Common myeloid progenitor, CD34-positive (primary cell): ENCODE data around the gene DRAM1.

Source experiments
- CTCF ChIA-PET: fragments of 350-600 bp; sonication (Branson Sonifier 250); formaldehyde crosslinking; loops from one replicate; lab custom pipeline; 2021; ENCODE audit warnings: antibody characterized with exemption; lab: Charles Lee
- POLR2A ChIA-PET: fragments of 350-600 bp; sonication (Branson Sonifier 250); formaldehyde crosslinking; loops from one replicate; lab custom pipeline; 2021; ENCODE audit warnings: antibody characterized with exemption; lab: Charles Lee
- DNase-seq, 3 donors: peaks; one replicate each; pipeline versions ENCODE4 v3.0.0 to v3.0.0-alpha.2; 2013
- H3K27ac ChIP-seq, 2 experiments: 1 replicate in 1 of 2; 2 replicates in 1 of 2; pipeline ENCODE4 v1.7.0; 2013; ENCODE audit warnings: inconsistent platforms in 2 of 2, low read length in 2 of 2, mild to moderate bottlenecking in 2 of 2, low read depth in 1 of 2, moderate library complexity in 1 of 2; ENCODE audit not compliant: severe bottlenecking in 2 of 2, insufficient read depth in 1 of 2, poor library complexity in 1 of 2
- H3K27me3 ChIP-seq, 5 experiments: replicated peaks in 2 of 5; 1 replicate in 3 of 5; 2 replicates in 2 of 5; pipeline versions ENCODE4 v1.6.1 to v1.7.0; 2013; ENCODE audit warnings: low read length in 4 of 5, mild to moderate bottlenecking in 2 of 5, moderate library complexity in 2 of 5, inconsistent platforms in 1 of 5; ENCODE audit not compliant: insufficient read depth in 5 of 5, control insufficient read depth in 4 of 5
- H3K36me3 ChIP-seq, 4 experiments: 1 replicate in 2 of 4; 2 replicates in 2 of 4; pipeline versions ENCODE4 v1.6.1 to v1.7.0; 2013; ENCODE audit warnings: low read length in 3 of 4, control low read depth in 1 of 4, mild to moderate bottlenecking in 1 of 4; ENCODE audit not compliant: control insufficient read depth in 4 of 4, insufficient read depth in 4 of 4
- H3K4me1 ChIP-seq, 4 experiments: 1 replicate in 3 of 4; 2 replicates in 1 of 4; pipeline versions ENCODE4 v1.6.1 to v1.7.1; 2013; ENCODE audit warnings: low read length in 3 of 4, mild to moderate bottlenecking in 3 of 4, control low read depth in 1 of 4, inconsistent platforms in 1 of 4, moderate library complexity in 1 of 4; ENCODE audit not compliant: control insufficient read depth in 4 of 4, insufficient read depth in 4 of 4; ENCODE audit errors: control extremely low read depth in 1 of 4
- H3K4me3 ChIP-seq, 7 experiments: 1 replicate in 4 of 7; 2 replicates in 3 of 7; pipeline versions ENCODE4 v1.5.1 to v1.7.0; 2013; ENCODE audit warnings: mild to moderate bottlenecking in 7 of 7, low read length in 6 of 7, moderate library complexity in 6 of 7, inconsistent platforms in 2 of 7, low read depth in 2 of 7, control low read depth in 1 of 7; ENCODE audit not compliant: insufficient read depth in 4 of 7, control insufficient read depth in 1 of 7; ENCODE audit errors: extremely low read depth in 1 of 7
- H3K9me3 ChIP-seq, 5 experiments: 1 replicate in 4 of 5; 2 replicates in 1 of 5; pipeline versions ENCODE4 v1.6.1 to v1.7.1; 2013; ENCODE audit warnings: low read length in 4 of 5, mild to moderate bottlenecking in 2 of 5, inconsistent platforms in 1 of 5, low read depth in 1 of 5, moderate library complexity in 1 of 5; ENCODE audit not compliant: control insufficient read depth in 4 of 5, insufficient read depth in 2 of 5; ENCODE audit errors: control extremely low read depth in 1 of 5
- WGBS: methylation state at CpG from one replicate; pipeline ENCODE4 v1.1.5; 2013; ENCODE audit not compliant: insufficient coverage; 5-methylcytosine and 5-hydroxymethylcytosine counted together

The DRAM1 gene

GRCh38 chr12:101925935-101926334 lies 48.6 kb downstream of the DRAM1 start:
- POLR2A ChIA-PET: no interaction called here
- no peak overlapping the region for H3K27ac ChIP-seq

DNA sequence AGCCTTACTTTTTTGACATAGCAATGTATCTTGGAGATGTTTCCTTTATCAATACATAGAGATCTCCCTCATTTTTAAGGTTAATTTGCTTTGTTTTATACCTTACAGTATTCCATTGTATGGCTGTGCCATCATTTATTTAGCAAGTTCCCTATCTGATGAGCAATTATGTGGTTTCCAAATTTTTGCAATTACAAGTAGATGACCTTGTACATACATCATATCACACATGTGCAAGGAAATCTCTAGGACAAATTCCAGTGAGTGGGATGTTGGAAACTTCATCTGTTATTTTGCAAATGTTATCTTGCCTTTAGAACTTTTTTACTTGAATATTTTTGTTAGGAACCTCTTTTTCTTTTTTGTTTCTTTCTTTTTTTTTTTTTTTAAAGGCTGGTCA lies 49.7 kb downstream of the DRAM1 start:
- peaks cover 0 to 6% (median 0%) of the 10 kb centered on the region in 5 experiments for H3K9me3 ChIP-seq
- H3K27me3 ChIP-seq: no peaks in the 10 kb centered on the region
- ChIA-PET CTCF (interaction anchor here (0.7 kb wide), 1 partner anchor 161 kb away, joined by 3 read pairs; no protein-coding TSS in a partner anchor), POLR2A (no interaction called here)
- peaks cover 0 to 12% (median under 1%) of the 10 kb centered on the region in 4 experiments for H3K36me3 ChIP-seq
- H3K4me1 ChIP-seq: peaks cover 0 to 13% (median 7%) of the 10 kb centered on the region in 4 experiments
- no peak overlapping the region for H3K4me3 ChIP-seq
- H3K27ac ChIP-seq: no peak overlapping the region
- no peak for DNase-seq

More at GRCh38 chr12:101925935-101926334, 48.6 kb downstream of the DRAM1 start:
- CTCF ChIA-PET: no interaction called here
- no peak overlapping the region for H3K4me3 ChIP-seq
- H3K36me3 ChIP-seq: peaks cover 0 to 20% (median 2%) of the 10 kb centered on the region in 4 experiments
- peaks cover 0 to 6% (median 0%) of the 10 kb centered on the region in 5 experiments for H3K9me3 ChIP-seq
- 75% methylated on average over 4 of the region's 6 CpGs for WGBS
- peak in 2 of 3 donors; percentile 44 to 52 for DNase-seq
- peaks cover 0 to 10% (median 6%) of the 10 kb centered on the region in 4 experiments for H3K4me1 ChIP-seq
- no peaks in the 10 kb centered on the region for H3K27me3 ChIP-seq

GRCh38 chr12:101927999-101928398 lies 50.6 kb downstream of the DRAM1 start:
- Histone ChIP-seq H3K9me3 (peaks cover 0 to 6% (median 0%) of the 10 kb centered on the region in 5 experiments), H3K4me3 (no peak overlapping the region), H3K4me1 (peaks cover 0 to 13% (median 7%) of the 10 kb centered on the region in 4 experiments), H3K27me3 (no peaks in the 10 kb centered on the region), H3K27ac (no peak overlapping the region), H3K36me3 (peaks cover 0 to 3% (median 0%) of the 10 kb centered on the region in 4 experiments)
- WGBS: 100% methylated on average over 3 of the region's 4 CpGs
- DNase-seq: no peak
- POLR2A ChIA-PET: no interaction called here
- CTCF ChIA-PET: no interaction called here

GRCh38 chr12:101928556-101928955 lies 51.2 kb downstream of the DRAM1 start:
- H3K27ac ChIP-seq: no peak overlapping the region
- peaks cover 0 to 13% (median 7%) of the 10 kb centered on the region in 4 experiments for H3K4me1 ChIP-seq
- no peaks in the 10 kb centered on the region for H3K27me3 ChIP-seq
- H3K9me3 ChIP-seq: peaks cover 0 to 6% (median 0%) of the 10 kb centered on the region in 5 experiments
- POLR2A ChIA-PET: no interaction called here
- 97% methylated on average over 5 of the region's 5 CpGs for WGBS
- H3K36me3 ChIP-seq: no peaks in the 10 kb centered on the region
- DNase-seq: no peak
- CTCF ChIA-PET: interaction anchor here (1.4 kb wide), 1 partner anchor 10 kb away, joined by 4 read pairs; no protein-coding TSS in a partner anchor
- no peak overlapping the region for H3K4me3 ChIP-seq

- Histone ChIP-seq H3K4me1 (peaks cover 0 to 13% (median 7%) of the 10 kb centered on the region in 4 experiments), H3K27me3 (no peaks in the 10 kb centered on the region), H3K4me3 (no peak overlapping the region), H3K36me3 (no peaks in the 10 kb centered on the region), H3K27ac (no peak overlapping the region), H3K9me3 (peaks cover 0 to 6% (median 0%) of the 10 kb centered on the region in 5 experiments)
- ChIA-PET CTCF (interaction anchor here (1.4 kb wide), 1 partner anchor 9 kb away, joined by 4 read pairs; no protein-coding TSS in a partner anchor), POLR2A (no interaction called here)
- 100% methylated on average over 8 of the region's 11 CpGs for WGBS
- no peak for DNase-seq
Observed at GRCh38 chr12:101929365-101930041, 52.1 kb downstream of the DRAM1 start.

DNA sequence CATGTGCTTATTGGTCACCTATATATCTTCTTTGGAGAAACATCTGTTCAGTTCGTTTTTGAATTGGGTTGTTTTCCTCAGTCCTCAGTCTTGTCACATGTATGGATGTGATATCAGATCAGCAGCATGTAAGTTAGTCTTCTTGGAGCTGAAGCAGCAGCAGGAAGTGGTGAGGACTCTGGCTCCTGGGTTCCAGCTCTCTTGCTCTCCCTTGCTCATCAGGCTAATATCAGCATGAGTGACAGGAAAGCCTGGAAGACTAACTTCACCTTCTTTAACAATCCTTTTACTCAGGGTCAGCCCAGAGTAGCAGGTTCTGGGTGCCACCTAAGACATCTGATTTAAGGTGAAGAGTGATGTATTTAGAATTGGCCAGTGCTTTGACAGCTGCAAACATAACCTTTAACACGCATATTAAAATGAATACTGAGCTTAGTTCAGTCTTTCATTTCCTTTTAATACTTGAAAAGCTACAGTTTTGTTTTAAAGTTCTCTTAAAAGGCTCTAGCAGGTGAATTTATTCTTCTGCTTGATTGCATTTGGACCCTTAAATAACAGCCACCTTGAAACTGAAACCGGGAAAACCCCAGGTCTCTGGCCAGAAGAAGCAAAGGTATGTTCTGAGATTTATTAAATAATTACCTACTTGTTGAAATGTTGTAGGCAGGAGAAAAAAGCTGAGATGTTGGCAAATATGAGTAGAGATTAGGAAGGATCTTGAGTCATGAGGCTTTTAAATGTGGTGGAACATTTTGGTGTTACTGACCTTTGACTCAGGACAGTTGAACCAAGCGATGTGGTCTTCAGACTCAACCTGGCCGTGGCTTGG lies 54.3 kb downstream of the DRAM1 start:
- Histone ChIP-seq H3K27ac (no peak overlapping the region), H3K36me3 (no peaks in the 10 kb centered on the region), H3K4me1 (peaks cover 3 to 11% (median 7%) of the 10 kb centered on the region in 4 experiments), H3K9me3 (peaks cover 0 to 4% (median 0%) of the 10 kb centered on the region in 5 experiments), H3K4me3 (no peak overlapping the region), H3K27me3 (no peaks in the 10 kb centered on the region)
- ChIA-PET POLR2A (no interaction called here), CTCF (no interaction called here)
- no peak for DNase-seq
- WGBS: 67% methylated on average over 3 of the region's 5 CpGs
